ENCODE results near the gene PARPBP. TPM values are rescaled to one million over a fixed set of nuclear protein-coding genes. Genes with fewer than 3 reads are reported as not detected.
"Not testable (repeated sequence)": the region's sequence is repeated elsewhere in the genome, so short reads cannot be mapped to it uniquely, and the experiment has no call there.

PARPBP gene, protein sequence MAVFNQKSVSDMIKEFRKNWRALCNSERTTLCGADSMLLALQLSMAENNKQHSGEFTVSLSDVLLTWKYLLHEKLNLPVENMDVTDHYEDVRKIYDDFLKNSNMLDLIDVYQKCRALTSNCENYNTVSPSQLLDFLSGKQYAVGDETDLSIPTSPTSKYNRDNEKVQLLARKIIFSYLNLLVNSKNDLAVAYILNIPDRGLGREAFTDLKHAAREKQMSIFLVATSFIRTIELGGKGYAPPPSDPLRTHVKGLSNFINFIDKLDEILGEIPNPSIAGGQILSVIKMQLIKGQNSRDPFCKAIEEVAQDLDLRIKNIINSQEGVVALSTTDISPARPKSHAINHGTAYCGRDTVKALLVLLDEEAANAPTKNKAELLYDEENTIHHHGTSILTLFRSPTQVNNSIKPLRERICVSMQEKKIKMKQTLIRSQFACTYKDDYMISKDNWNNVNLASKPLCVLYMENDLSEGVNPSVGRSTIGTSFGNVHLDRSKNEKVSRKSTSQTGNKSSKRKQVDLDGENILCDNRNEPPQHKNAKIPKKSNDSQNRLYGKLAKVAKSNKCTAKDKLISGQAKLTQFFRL
- polyA plus RNA-seq: 2.6 and 6.3 TPM in 2 replicates
- polyA minus RNA-seq: 4.4 and 5.1 TPM in 2 replicates

GRCh38 chr12:102119674-102120563, at the start of gene PARPBP, which contains the start of gene NUP37:
PARPBP (plus strand) TSS chr12:102120183; CDS start chr12:102123889, 3,706 bp downstream.
NUP37 (minus strand) TSS chr12:102120114; CDS start chr12:102118518, 1,596 bp downstream.
- Histone ChIP-seq H3K36me3 (ENCODE audit: insufficient read depth, low read length) (no peaks in the 10 kb centered on the region), H3K27ac (ENCODE audit: low read length) (peak within 1 kb of the TSS; percentile 69), H2AFZ (ENCODE audit: low read depth, low read length) (peak within 1 kb of the TSS; percentile 73), H3K9me3 (ENCODE audit: low read length) (no peaks in the 10 kb centered on the region), H3K9me2 (ENCODE audit: insufficient read depth, low read length) (no peaks in the 10 kb centered on the region), H3F3A (ENCODE audit: insufficient read depth, low read length, poor library complexity, severe bottlenecking) (no peaks in the 10 kb centered on the region), H3K9ac (ENCODE audit: low read length) (peak within 1 kb of the TSS; percentile 73), H3K79me2 (replicated peaks; ENCODE audit: insufficient read depth, low read length) (peaks cover 14% of the 10 kb centered on the region), H4K20me1 (ENCODE audit: insufficient read depth) (no peaks in the 10 kb centered on the region), H3K4me3 (ENCODE audit: low read length) (peak within 1 kb of the TSS; percentile 83), H3K4me2 (ENCODE audit: low read length) (peak within 1 kb of the TSS; percentile 98), H3K27me3 (ENCODE audit: insufficient read depth, low read depth, low read length) (no peaks in the 10 kb centered on the region)
- TF ChIP-seq MXI1 (conservative IDR thresholded peaks at IDR 0.05; ENCODE audit: poor library complexity, severe bottlenecking): peak; percentile 97
- no peak for TF ChIP-seq REST (IDR thresholded peaks at IDR 0.05; ENCODE audit: borderline replicate concordance)
- no peak for TF ChIP-seq EZH2 (IDR thresholded peaks at IDR 0.05; ENCODE audit: borderline replicate concordance, insufficient read depth, low read length, poor library complexity, severe bottlenecking)
- TF ChIP-seq POLR2AphosphoS5 (IDR thresholded peaks at IDR 0.05): peak; percentile 95
- TF ChIP-seq TAF1 (IDR thresholded peaks at IDR 0.05; ENCODE audit: low read depth): peak; percentile 37
- TF ChIP-seq RAD21 (conservative IDR thresholded peaks at IDR 0.05): peak; percentile 43
- TF ChIP-seq SMC3 (conservative IDR thresholded peaks at IDR 0.05; ENCODE audit: poor library complexity): peak; percentile 63
- no peak for TF ChIP-seq EP300 (conservative IDR thresholded peaks at IDR 0.05; ENCODE audit: poor library complexity, severe bottlenecking)
- TF ChIP-seq, protein P1, sequence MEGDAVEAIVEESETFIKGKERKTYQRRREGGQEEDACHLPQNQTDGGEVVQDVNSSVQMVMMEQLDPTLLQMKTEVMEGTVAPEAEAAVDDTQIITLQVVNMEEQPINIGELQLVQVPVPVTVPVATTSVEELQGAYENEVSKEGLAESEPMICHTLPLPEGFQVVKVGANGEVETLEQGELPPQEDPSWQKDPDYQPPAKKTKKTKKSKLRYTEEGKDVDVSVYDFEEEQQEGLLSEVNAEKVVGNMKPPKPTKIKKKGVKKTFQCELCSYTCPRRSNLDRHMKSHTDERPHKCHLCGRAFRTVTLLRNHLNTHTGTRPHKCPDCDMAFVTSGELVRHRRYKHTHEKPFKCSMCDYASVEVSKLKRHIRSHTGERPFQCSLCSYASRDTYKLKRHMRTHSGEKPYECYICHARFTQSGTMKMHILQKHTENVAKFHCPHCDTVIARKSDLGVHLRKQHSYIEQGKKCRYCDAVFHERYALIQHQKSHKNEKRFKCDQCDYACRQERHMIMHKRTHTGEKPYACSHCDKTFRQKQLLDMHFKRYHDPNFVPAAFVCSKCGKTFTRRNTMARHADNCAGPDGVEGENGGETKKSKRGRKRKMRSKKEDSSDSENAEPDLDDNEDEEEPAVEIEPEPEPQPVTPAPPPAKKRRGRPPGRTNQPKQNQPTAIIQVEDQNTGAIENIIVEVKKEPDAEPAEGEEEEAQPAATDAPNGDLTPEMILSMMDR (IDR thresholded peaks at IDR 0.05; ENCODE audit: poor library complexity, severe bottlenecking): peak; percentile 41

DNA sequence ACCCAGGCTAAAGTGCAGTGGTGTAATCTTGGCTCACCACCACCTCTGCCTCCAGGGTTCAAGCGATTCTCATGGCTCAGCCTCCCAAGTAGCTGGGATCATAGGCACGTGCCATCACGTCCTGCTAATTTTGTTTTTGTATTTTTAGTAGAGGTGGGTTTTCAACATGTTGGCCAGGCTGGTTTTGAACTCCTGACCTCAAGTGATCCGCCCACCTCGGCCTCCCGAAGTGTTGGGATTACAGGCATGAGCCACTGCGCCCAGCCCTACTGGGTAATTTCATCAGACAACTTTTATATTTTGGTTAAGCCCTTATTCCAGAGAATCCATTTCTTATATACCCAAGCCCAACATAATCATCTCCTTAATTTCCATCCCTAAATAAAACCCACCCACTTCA, 47.9 kb upstream of the PARPBP start:
- not testable (repeated sequence) for H3K9me3 ChIP-seq (ENCODE audit: low read length)

More for the DNA sequence above, 47.9 kb upstream of the PARPBP start:
- H4K20me1 ChIP-seq (ENCODE audit: insufficient read depth); H3K36me3 ChIP-seq (ENCODE audit: insufficient read depth, low read length); H3K27ac ChIP-seq (ENCODE audit: low read length); H3K79me2 ChIP-seq (replicated peaks; ENCODE audit: insufficient read depth, low read length); H2AFZ ChIP-seq (ENCODE audit: low read depth, low read length); H3K4me3 ChIP-seq (ENCODE audit: low read length); H3K9ac ChIP-seq (ENCODE audit: low read length); H3K4me2 ChIP-seq (ENCODE audit: low read length); H3K9me2 ChIP-seq (ENCODE audit: insufficient read depth, low read length); H3F3A ChIP-seq (ENCODE audit: insufficient read depth, low read length, poor library complexity, severe bottlenecking); H3K27me3 ChIP-seq (ENCODE audit: insufficient read depth, low read depth, low read length): not testable (repeated sequence)
